Nephron progenitor cell (in vitro differentiated cells): ENCODE results near the gene MGMT.

Experiments
- DNase-seq: peaks from one replicate; pipeline ENCODE4 v3.0.0; 2021
- H3K27ac Mint-ChIP-seq: 2 replicates; pipeline ENCODE4 v1.8.0; 2021; ENCODE audit warnings: mild to moderate bottlenecking, moderate library complexity, mixed read lengths
- H3K27me3 Mint-ChIP-seq: 2 replicates; pipeline ENCODE4 v1.8.0; 2021; ENCODE audit warnings: mild to moderate bottlenecking, low read depth, mixed read lengths; ENCODE audit not compliant: poor library complexity
- H3K36me3 Mint-ChIP-seq: 2 replicates; pipeline ENCODE4 v1.8.0; 2021; ENCODE audit warnings: low read depth, mixed read lengths
- H3K4me1 Mint-ChIP-seq: 2 replicates; pipeline ENCODE4 v1.8.0; 2021; ENCODE audit warnings: mixed read lengths
- H3K4me3 Mint-ChIP-seq: 2 replicates; pipeline ENCODE4 v1.8.0; 2021; ENCODE audit warnings: mild to moderate bottlenecking, moderate library complexity, mixed read lengths
- H3K9me3 Mint-ChIP-seq: 2 replicates; pipeline ENCODE4 v1.8.0; 2021; ENCODE audit warnings: mild to moderate bottlenecking, moderate library complexity, mixed read lengths
- TF ChIP-seq, protein P1 (sequence below): fragments of 200-600 bp; sonication (generic); IDR thresholded peaks from 2 replicates; pipeline ENCODE4 v1.5.0; 2021; ENCODE audit warnings: antibody characterized with exemption

Gene MGMT

GRCh38 chr10:129612481-129613109 is 145.6 kb downstream of the MGMT start:
- TF ChIP-seq, protein P1, sequence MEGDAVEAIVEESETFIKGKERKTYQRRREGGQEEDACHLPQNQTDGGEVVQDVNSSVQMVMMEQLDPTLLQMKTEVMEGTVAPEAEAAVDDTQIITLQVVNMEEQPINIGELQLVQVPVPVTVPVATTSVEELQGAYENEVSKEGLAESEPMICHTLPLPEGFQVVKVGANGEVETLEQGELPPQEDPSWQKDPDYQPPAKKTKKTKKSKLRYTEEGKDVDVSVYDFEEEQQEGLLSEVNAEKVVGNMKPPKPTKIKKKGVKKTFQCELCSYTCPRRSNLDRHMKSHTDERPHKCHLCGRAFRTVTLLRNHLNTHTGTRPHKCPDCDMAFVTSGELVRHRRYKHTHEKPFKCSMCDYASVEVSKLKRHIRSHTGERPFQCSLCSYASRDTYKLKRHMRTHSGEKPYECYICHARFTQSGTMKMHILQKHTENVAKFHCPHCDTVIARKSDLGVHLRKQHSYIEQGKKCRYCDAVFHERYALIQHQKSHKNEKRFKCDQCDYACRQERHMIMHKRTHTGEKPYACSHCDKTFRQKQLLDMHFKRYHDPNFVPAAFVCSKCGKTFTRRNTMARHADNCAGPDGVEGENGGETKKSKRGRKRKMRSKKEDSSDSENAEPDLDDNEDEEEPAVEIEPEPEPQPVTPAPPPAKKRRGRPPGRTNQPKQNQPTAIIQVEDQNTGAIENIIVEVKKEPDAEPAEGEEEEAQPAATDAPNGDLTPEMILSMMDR, result no peak
- no peak for DNase-seq
- H3K4me1 Mint-ChIP-seq, result peaks cover 49% of the 10 kb centered on the region
- no peaks in the 10 kb centered on the region for H3K36me3 Mint-ChIP-seq
- H3K4me3 Mint-ChIP-seq, result no peak overlapping the region
- H3K27me3 Mint-ChIP-seq, result peaks cover 2% of the 10 kb centered on the region
- H3K27ac Mint-ChIP-seq, result peak overlapping the region; percentile 5
- H3K9me3 Mint-ChIP-seq, result no peaks in the 10 kb centered on the region

GRCh38 chr10:129613377-129613980 is 146.4 kb downstream of the MGMT start:
- no peak for DNase-seq
- Mint-ChIP-seq H3K27me3 (peaks cover 2% of the 10 kb centered on the region), H3K4me3 (no peak overlapping the region), H3K36me3 (no peaks in the 10 kb centered on the region), H3K4me1 (peaks cover 44% of the 10 kb centered on the region), H3K9me3 (no peaks in the 10 kb centered on the region), H3K27ac (no peak overlapping the region)
- TF ChIP-seq, protein P1, result no peak

DNA sequence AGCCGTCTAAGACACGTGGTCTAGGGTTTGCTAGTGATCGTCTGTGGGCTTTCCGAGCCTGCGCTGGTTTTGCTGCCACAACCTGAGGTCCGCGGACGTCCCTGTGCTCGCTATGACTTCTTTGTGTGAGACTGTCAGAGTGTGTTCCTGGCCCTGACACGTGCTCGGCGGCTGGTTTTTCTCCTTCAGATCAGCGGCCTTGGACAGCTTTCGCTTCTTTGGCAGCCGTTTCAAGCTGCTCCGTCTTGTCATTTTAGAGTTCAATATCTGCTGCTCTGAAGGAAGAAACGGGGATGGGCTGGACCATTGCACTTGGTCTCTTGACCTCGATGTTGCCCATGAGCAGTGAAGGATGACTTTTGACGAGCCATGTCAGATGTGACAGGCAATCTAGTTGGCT is 147.3 kb downstream of the MGMT start:
- H3K36me3 Mint-ChIP-seq, result no peaks in the 10 kb centered on the region
- TF ChIP-seq, protein P1, result no peak
- no peak overlapping the region for H3K4me3 Mint-ChIP-seq
- H3K27me3 Mint-ChIP-seq, result peaks cover 2% of the 10 kb centered on the region
- H3K4me1 Mint-ChIP-seq, result peaks cover 40% of the 10 kb centered on the region
- no peak overlapping the region for H3K27ac Mint-ChIP-seq
- H3K9me3 Mint-ChIP-seq, result no peaks in the 10 kb centered on the region
- no peak for DNase-seq

- Mint-ChIP-seq H3K27me3 (peaks cover 5% of the 10 kb centered on the region), H3K9me3 (no peaks in the 10 kb centered on the region), H3K36me3 (no peaks in the 10 kb centered on the region), H3K4me3 (no peak overlapping the region), H3K27ac (no peak overlapping the region), H3K4me1 (peaks cover 35% of the 10 kb centered on the region)
- TF ChIP-seq, protein P1, result no peak
- DNase-seq, result no peak
Measured at GRCh38 chr10:129615381-129615780, 148.3 kb downstream of the MGMT start.

DNA sequence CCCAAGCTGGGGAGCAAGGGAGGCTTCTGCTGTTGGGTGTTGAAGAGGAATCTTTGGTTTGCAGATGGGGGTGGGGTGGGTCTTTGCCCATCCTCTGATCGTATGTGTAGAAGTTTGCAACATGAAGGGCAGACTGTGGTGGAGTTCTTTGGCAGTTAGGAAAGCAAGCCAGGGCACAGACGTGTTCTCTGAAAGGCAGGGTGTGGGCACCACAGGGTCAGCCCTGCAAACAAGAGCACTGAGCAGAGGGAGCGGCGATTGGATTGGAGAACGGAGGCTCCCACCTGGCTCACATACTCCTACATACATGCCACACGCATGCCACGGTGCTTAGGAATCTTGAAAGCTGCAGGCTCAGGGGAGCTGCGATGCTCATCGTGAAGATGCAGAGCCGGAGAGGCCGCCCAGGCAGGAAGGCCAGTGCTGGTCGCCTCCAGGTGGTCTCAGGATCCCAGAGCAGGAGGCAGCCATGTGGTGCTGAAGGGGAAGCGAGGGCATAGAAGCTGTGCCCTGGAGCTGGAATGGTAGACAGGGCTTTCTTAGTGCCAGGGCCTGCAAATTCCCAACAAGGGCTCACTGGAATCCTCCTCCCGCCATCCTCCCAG is 149.0 kb downstream of the MGMT start:
- Mint-ChIP-seq H3K36me3 (no peaks in the 10 kb centered on the region), H3K27ac (no peak overlapping the region), H3K9me3 (no peaks in the 10 kb centered on the region), H3K4me3 (no peak overlapping the region), H3K27me3 (peaks cover 5% of the 10 kb centered on the region), H3K4me1 (peaks cover 33% of the 10 kb centered on the region)
- DNase-seq, result no peak
- TF ChIP-seq, protein P1, result no peak
